SH-SY5Y (cell line): ENCODE results near the gene PTGES3L.

Source experiments
- GATA2 ChIP-seq: IDR thresholded peaks from 2 replicates; pipeline ENCODE4 v1.6.1; 2011; ENCODE audit warnings: mild to moderate bottlenecking, low read depth, low read length
- GATA3 ChIP-seq: IDR thresholded peaks from 2 replicates; pipeline ENCODE4 v1.6.1; 2011; ENCODE audit warnings: low read depth, mild to moderate bottlenecking, low read length, moderate library complexity

Gene PTGES3L

GRCh38 chr17:42979511-42980273 is at the start of gene PTGES3L:
PTGES3L (minus strand) TSS chr17:42980080; CDS start chr17:42980053, 27 bp downstream.
- TF ChIP-seq GATA2: peak; percentile 71
- TF ChIP-seq GATA3: no peak

- no peak for TF ChIP-seq GATA2
- TF ChIP-seq GATA3: no peak
These were observed 48.5 kb upstream of the PTGES3L start for GRCh38 chr17:43028221-43028861.

GRCh38 chr17:43027091-43028032 is 47.5 kb upstream of the PTGES3L start:
- TF ChIP-seq GATA3 (no peak), GATA2 (no peak)

DNA sequence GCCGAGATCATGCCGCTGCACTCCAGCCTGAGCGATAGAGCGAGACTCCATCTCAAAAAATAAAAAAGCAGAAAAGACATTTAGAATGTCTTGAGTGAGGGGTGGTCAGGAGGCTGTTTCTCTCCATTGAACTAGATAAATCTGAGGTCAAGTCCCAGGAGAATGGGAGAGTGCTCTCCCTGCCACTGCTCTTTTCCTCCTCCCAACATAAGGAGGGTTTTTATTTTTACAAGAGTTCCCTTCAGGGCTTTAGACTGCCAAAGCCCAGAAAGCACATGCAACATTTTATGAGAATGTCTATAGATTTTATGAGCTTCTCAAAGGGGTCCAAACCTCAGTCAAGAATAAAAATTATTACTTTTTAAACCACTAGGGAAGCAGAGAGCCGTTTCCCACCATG is 46.7 kb upstream of the PTGES3L start:
- TF ChIP-seq GATA3: no peak
- no peak for TF ChIP-seq GATA2

- no peak for TF ChIP-seq GATA2
- TF ChIP-seq GATA3: no peak
These were observed 46.1 kb upstream of the PTGES3L start for GRCh38 chr17:43025766-43026537.

DNA sequence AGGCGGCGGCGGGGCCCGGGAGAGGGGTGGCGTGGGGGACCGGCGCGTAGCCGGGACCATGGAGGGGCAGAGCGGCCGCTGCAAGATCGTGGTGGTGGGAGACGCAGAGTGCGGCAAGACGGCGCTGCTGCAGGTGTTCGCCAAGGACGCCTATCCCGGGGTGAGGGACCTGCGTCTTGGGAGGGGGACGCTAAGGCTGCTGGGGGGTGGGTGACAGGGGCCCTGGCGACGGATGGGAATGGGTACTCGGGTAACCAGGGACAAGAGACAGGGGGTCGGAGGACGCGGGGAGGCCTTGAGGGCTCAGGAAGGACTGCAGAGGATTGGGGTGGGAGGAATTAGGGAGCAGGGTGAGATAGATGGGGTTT is 45.4 kb upstream of the PTGES3L start:
- TF ChIP-seq GATA3 (no peak), GATA2 (no peak)

DNA sequence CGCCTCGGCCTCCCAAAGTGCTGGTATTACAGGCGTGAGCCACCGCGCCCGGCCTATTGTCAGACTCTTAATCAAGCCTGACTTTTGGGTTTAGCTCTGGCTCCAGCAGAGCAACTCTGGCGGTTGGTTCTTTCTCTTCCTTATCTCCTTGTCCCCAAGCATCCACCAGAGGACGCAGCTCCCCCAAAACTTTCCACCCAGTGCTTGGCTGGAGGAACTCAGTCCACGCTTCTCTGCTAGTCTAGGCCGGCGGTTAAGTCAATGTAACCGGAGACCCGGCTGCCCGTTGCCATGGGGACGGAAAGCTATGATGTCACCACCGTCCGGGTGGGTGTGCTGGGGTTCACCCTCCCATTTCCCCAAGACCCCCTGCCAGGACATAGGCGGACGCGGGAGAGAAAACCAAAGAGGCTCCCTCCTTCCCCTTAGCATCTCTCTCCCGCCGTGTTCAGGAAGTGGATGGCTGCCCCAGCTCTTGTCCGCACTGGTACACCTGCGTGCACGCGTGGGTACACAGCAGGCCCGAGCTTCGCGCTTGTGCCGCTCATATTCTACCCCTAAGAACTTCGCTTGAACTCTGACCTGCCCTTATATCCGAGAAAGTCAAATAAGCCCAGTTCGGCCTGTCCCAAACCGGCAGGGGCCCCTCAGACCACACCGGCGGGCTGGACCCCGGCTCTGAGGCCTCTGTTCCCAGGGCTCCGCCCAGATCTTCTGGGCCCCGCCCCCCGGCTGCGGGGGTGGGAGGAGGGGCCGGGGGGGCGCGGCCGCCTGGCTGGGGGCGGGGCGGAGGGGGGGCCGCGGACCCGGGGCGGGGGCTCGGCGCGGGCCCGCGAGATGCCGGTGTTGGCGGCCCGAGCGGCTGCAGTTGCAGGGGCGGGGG is 44.8 kb upstream of the PTGES3L start, which contains the start of gene RND2:
Gene RND2 (plus strand): TSS at position 825 of the 883 bp plus-strand sequence. CDS start 117 bp downstream, outside the sequence.
- peak; percentile 41; the same call in 1 of the 2 replicates for TF ChIP-seq GATA2
- TF ChIP-seq GATA3: no peak

- TF ChIP-seq GATA3 (no peak), GATA2 (no peak)
These were observed 42.0 kb upstream of the PTGES3L start, which contains the start of gene VAT1 for GRCh38 chr17:43021741-43022512. VAT1 (minus strand) TSS chr17:43022385; CDS start chr17:43022322, 63 bp downstream.

DNA sequence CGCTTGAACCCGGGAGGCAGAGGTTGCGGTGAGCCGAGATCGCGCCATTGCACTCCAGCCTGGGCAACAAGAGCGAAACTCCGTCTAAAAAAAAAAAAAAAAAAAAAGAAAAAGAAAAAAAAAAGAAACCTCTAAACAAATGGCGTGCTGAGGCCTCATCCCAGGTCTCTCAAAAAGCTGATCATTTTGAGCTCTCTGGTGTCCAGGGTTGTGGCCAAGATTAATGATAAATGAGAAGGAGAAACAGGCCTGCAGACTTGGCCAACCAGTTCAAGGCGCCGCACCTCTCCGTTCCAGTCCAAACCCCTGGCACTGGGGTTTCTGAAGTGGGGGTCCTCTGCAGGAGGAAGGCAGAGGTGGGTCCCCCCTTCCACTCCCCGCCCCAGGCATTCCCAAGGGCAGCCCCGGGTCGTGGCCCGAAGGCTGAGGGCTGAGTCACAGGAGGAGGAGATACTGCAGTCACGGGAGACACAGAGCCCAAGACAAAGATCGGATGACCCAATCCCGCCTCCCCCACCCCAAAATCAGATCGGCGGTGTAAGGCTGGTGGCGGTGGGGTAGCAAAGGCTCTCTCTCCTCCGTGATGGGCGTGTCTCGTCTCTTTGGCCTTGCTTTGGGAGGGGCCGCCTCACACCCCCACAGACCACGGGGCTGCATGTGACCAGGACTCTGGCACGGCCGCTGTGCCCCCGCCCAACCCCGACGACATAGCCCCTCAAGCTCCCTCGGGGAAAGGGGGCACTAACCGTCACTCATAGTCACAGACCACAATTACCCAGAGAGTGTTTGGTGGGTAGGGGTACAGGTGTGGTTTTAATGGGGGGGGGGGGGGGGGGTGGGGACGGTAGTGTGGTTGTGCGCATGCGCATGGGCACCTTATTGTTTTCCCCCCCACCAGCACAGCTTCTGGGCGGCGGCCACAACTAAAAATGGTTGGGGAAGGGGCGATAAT is 41.2 kb upstream of the PTGES3L start:
- TF ChIP-seq GATA2: no peak

DNA sequence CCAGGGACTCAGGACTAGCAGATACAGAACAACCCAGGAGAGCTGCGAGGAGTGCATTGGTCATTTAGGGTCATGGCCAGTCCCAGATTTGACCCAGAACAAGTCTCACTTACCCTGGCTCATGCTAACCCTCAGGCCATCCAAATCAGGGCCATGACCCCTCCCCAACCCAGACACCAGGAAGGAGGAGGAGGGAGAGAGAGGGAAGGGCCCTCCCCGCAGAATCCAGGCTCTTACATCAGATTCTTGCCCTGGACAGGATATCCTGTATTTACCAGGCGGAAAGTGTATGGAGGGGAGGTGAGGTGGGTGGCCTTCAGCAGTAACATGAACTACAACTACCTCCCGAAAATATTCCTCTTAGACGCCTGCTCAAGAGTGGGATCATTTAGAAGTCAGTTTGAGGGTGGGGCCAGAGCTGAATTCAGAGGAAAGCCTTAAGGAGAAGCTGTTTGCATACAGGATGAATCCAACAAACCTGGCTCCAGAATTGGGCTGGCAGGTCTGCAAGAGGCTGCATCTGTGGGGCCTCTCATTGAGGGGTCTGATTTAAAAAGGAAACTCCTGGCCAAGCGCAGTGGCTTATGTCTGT is 40.2 kb upstream of the PTGES3L start:
- no peak for TF ChIP-seq GATA3
- no peak for TF ChIP-seq GATA2
